Measurements from ENCODE around the gene ABCB9.
A peak's percentile ranks its signal among the peaks of the same experiment; 100 is the strongest.
"Not testable (repeated sequence)": the region's sequence is repeated elsewhere in the genome, so short reads cannot be mapped to it uniquely, and the experiment has no call there.

Gene ABCB9

DNA sequence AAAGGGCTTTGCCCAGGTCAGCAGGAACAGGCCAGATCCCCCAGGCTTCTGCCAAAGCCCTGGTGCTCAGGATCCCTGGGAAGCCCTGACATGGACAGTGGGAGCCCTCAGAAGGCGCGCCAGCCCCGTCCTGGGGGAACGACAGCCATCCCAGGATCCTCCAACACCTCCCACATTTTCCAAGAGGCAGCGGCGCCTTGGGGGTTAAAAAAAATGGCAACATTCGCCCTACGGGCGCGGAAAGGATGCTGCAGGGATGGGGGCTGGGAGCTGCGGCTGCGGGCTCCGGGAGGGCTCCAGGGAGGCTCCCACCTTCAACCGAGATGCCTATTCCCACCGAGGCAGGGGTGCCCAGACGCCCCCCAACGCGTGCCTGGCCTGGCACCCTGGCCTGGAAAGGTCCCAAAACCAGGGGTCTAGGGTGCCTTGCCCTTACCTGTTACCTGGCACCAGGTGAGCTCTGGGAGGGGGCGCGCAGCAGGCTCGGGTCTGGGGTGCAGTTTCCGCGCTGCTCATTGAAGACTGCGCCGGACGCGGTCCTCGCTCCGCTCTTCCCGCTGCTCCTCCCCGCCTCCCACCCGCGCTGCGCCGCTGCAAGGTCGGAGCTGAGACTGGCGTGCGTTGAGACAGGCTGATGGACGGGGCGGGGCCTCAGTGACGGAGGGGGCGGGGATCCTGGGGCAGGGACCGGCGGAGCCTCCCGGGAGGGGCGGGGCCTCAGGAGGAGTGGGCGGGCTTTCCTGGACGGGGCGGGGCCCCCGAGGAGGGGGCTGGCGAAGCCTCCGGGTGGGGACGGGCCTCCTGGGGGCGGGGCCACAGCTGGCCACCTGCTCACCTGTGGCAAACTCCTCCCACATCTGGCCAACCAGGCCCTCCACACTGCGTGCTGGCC is at the start of gene ABCB9:
ABCB9 (minus strand) TSS at position 613 of the 892 bp plus-strand sequence. CDS start 6,228 bp downstream, outside the sequence.
- DNase-seq: peak in 54 of 56 donors; percentile 41 to 96 (median 84)

DNA sequence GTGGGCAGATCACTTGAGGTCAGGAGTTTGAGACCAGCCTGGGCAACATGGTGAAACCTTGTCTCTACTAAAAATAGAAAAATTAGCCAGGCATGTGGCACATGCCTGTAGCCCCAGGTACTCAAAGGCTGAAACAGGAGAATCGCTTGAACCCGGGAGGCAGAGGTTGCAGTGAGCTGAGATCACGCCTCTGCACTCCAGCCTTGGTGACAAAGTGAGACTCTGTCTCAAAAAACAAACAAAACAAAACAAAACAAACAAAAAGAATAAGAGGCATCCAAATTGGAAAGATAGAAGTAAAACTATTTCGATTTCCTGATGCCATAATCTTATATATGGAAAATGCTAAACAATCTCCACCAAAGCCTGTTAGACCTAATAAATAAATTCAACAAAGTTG is 48.2 kb upstream of the ABCB9 start:
- DNase-seq: not testable (repeated sequence)

GRCh38 chr12:123013185-123014095 is 47.2 kb upstream of the ABCB9 start:
- DNase-seq: no peak

- DNase-seq: no peak
These were observed 45.4 kb upstream of the ABCB9 start for GRCh38 chr12:123011701-123012100.

DNA sequence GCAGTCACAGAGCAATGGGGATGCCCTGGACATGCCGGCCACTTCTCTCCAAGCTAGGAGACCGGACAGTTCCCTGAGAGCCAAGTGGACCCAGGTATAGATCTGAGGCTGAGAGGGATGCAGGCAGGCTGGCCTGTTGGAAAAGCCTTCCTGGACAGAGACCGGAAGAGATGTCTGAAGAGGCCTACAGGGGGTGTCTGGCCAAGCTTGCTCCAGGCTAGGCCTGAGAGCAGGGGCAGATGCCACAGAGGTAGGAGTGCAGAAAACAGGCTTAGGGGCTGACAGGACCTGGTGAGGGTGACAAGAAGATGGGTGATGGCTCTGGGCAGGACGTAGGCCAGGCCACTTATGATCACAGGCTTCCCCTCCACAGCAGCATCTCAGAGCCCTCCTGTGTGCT is 44.4 kb upstream of the ABCB9 start:
- DNase-seq: no peak

DNA sequence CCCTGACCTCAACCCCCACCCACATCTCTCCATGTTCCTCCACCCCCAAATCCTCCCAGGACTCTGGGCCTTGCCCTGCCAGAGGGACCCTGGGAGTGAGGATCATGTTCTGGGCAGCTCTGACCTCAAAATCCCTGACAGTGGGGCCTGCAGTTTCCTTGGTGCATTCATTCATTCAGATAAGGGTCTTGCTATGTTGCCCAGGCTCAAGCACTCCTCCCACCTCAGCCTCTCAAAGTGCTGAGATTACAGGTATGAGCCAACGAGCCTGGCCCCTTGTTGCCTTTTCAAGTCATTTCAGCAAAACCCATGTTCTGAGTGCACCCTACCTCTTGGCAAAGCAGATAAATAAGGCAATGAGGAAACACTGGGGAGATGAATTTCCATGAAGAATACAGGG is 43.8 kb upstream of the ABCB9 start:
- DNase-seq: no peak

DNA sequence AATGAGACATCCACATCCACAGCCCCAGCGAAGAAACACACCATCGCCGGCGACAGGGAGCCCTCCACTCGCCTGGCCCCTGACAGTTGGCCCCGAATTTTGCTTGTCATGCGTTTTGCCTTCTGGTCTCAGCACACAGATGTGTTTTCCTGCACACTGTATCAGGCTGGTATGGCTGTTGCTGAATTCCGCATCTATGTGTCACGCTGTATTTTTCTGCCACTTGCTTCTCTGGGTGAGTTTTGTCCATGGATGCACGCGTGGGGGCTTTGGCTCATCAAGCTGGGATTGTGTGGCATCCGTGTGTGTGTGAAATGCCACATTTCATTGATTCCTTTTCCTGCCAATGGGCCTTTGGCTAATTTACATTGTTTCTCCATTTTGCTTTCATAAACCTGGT is 40.7 kb upstream of the ABCB9 start:
- no peak for DNase-seq

- no peak for DNase-seq
These were observed 38.9 kb upstream of the ABCB9 start for GRCh38 chr12:123005081-123005626.

DNA sequence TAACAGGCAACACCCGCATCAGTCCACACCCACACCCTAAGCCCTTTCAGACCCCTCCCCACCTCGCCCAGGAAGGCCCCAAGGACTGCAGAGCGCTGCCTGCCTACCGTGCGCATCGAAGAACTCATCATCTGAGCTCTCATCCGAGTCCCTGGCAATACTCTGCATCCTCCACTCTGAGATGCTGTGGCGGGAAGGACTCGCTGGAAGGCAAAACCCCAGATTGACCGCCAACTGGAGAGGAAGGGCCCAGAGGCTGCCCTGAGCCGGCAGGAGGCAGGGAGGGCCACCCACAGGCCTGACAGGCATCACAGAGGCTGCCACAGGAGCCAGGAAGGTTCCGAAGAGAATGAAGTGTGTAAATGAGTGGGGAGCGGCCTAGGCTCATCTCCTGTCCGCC is 38.0 kb upstream of the ABCB9 start:
- DNase-seq: no peak

DNA sequence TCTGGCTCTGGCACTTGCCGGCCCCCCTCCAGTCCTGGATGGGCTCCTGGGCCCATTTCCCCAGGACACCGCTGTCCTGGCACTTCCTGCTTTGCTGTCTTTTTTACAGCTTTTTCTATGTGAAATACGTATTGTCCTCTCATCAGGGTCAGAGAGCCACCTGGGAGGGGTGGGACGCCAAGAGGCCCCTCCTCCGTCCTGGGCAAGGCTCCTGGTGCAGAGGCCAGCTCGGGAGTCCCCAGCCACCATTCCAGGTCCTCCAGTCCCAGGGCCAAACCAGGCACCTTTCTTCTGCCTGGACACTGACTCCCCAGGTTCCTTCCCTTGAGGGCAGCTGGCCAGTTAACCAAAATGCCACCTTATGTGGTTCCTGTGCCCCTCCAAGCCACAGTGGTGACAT is 37.0 kb upstream of the ABCB9 start:
- no peak for DNase-seq

DNA sequence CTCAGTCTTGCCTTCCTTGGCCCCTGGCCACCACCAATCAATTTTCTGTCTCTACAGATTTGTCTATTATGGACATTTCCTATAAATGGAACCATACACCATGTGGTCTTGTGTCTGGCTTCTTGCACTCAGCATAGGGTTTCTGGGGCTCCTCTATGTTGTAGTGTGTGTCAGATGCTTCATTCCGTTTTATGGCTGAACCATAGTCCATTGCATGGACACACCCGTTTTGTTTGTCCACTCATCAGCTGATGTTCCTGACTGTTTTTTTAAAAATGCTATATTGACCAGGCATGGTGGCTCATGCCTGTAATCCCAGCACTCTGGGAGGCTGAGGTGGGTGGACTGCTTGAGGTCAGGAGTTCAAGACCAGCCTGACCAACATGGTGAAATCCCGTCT is 35.2 kb upstream of the ABCB9 start:
- DNase-seq: no peak

- DNase-seq: no peak
These were observed 34.3 kb upstream of the ABCB9 start for GRCh38 chr12:123000578-123000977.

- DNase-seq: no peak
These were observed 33.7 kb upstream of the ABCB9 start for GRCh38 chr12:122999986-123000420.

DNA sequence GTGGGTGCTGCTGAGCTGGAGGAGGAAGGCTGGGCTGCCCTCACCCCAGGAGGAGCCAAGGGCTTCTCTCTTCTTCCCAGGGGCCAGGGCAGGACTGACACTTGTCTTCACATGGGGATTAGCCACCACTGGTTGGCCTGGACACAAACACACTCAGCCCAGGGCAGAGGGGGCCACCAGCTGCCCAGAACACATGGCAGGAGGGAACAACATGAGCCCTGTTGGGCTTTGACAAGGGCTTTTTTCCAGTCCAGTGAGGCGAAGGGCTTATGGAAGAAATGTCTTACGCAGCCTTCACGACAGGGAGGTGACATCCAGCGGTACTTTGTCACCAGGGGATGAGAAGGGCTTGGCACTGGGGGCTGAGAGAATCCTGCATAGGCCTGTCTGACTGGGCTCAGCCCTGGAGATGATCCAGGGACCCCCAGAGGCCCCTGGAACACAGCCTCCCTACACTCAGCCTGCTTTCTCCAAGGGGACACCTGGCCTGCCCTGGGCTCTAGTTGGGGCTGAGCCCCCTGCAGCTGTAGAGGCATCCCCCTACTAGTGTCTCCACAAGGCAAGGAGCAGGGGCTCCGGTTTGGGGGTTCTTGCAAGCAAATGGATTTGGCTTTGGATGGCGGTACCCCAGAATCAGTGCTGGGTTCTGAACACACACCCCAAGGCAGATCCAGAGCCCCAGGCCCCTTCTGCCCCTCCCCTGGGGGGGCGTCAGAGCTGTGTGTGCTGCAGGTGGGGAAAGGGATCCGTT is 33.1 kb upstream of the ABCB9 start:
- DNase-seq: peak in 13 of 56 donors; percentile 15 to 52 (median 34)

GRCh38 chr12:122998316-122998715 is 32.1 kb upstream of the ABCB9 start:
- no peak for DNase-seq

DNA sequence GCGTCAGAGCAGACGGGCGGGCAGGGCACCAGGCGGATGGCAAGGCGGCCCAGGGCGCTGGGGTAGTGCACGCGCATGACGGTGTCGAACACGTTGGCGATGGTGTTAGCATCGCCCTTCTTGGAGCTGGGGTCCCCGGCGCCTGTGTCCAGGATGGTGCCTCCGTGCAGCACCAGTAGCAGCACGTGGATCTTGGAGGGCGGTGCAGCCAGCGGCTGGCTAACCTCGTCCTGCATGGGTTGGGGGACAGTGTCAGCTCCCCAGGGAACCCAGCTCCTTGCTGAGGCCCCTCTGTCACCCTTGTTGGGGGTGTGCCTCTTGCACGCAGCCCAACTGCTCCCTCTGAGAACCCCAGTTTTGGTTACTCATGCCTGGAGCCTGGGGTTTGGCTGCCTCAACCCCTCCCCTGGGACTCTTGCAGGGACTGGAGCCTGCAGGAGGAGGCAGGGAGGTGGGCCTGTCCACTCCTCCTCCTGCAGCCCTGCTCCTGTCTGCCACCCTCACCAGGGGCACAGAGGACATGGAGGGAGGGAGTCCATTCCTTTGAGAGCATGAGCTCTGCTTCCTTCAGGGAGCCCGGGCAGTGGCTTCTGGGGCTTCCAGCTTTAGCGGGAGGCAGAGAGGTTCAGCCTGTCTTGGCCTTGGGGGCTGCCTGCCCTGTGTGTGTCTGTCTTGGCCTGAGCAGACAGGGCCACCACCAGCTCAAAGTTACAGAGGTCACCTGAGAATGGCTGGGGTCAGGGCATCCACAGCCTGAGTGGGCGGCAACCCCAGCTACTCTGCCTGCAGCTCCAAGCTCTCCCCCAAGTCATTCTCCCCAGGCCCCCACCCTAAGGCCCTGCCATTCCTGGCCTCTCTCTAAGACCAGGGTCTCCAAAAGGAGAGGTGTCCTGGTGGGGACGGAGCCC is 31.3 kb upstream of the ABCB9 start:
- DNase-seq: no peak

- DNase-seq: no peak
These were observed 30.5 kb upstream of the ABCB9 start for GRCh38 chr12:122996621-122997342.

DNA sequence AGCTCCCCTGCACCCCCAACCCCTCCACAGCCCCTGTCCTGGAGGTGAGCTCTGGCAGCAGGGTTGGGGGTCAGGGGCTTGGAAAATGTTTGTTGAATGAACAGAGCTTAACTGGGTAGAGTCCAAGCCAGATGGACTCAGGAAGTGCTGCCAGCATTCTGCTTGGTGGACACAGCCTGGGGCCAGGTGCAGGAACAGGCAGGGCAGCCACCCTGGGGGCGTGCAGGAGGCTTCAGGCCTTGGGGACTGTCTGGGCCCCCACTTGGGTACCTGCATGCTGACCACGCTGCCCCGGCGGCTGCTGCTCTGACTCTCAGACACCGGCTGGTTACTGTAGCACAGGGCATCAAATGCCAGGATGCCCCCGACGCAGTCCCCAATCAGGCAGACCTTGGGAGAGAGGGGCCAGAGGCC is 29.9 kb upstream of the ABCB9 start:
- DNase-seq: no peak

- DNase-seq: peak in 12 of 56 donors; percentile 10 to 42 (median 23)
These were observed 29.4 kb upstream of the ABCB9 start for GRCh38 chr12:122995503-122996187.

All from amygdala (tissue), 56 donors.